Stimulated activated CD4-positive, alpha-beta T cell treated with anti-CD3 and anti-CD28 coated beads, Interleukin-4, amount 100 ng/mL, for 4 hours (primary cell): ENCODE measurements around the gene PRDM9.
"Not testable (repeated sequence)": the region's sequence is repeated elsewhere in the genome, so short reads cannot be mapped to it uniquely, and the experiment has no call there.

Experiments
- DNase-seq, 2 experiments: peaks; one replicate each; pipeline ENCODE4 v3.0.0-alpha.2; 2020

Gene PRDM9

DNA sequence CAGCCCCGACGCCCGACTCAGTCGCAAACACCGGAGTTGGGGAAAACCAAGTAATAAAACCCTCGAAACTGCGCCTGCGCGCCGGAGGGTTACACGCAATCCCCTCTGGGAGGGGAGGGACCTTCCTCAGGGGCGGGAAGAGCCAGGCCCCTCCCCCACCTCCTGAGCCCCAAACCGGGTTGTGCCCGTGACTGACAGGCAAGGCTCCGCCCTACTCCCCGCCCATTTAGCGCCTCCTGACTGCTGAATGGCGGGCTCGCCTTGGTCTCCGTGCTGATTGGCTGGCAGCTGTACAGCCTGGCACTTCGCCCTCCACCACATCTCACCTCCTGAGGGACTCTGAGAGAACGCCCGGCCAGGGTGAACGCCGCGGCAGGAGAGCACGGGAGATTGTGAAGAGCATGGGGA, at the start of gene PRDM9:
TSS of gene PRDM9 (plus strand) at position 332 of the 408 bp plus-strand sequence. CDS start 1,425 bp downstream, outside the sequence.
- peak; percentile 5 to 17 for DNase-seq

DNA sequence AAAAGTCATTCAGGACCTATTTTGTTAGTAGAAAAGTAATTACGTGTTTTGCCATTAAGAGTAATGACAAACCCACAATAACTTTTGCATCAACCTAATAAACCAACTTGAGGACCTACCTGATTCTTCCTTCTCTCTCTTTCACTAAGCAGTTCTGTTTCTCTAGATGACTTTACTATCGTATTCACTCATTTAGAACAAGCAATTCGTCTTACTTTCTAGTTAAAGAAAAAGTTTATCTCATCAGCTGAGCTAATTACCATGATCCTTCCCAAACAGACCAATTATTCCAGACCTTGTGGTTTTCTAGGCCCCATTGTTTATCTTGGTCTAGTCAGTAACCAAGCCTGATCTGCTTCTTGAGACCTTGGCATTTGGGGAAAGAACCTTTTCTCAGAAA, 49.6 kb upstream of the PRDM9 start:
- no peak for DNase-seq

DNA sequence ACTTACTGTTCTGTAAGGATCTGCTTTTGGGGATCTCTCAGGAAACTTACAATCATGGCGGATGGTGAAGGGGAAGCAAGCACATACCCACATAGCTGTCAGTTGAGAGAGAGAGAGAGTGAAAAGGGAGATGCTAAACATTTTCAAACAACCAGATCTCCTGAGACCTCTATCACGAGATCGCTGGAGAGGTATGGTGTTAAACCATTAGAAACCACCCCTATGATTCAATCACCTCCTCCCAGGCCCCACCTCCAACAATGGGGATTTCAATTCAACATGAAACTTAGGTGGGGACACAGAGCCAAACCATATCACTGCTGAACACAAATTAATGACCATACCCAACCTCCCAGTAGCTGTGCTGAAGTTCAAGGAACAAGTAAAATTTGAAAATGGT, 48.2 kb upstream of the PRDM9 start:
- DNase-seq, result no peak

DNA sequence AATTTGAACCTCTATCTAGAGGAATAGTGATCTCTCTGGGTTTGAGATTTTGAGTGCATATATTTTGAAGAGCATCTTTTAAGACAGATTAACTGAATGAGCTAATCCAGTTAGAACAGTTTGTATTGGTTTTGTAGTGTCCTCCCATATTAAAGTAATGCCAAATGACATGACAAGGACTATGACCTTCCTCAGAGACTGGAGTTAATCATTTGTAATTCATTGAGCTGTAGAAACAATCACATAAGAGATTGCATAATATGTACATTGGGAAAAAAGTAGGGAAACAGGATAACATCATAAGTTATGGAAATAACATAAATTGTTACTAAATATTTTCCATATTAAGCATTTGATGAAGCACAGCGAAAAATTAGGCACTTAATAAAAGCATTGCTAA, 45.8 kb upstream of the PRDM9 start:
- DNase-seq, result no peak

DNA sequence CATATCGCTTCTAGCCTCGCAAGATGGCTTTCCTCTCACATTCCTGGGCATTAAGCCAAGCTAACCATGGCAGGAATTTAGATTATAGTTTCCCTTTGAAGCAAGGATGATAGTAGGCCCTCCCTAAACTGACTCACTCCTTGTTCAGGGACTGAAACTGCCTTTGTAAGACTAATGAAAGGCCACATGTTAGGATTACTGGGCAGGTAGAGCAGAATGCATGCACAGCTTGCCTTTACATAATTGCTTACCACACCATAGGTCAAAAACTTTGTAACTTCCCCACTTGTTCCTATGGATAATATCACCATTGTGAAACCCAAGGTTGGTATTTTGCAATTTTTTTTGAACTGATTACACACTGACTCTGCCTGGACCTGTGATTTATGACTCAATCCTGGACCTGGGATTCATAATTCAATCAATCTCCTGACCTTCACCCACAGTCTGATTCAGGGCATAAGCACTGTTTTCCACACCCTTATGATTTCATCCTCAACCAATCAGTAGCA, 41.0 kb upstream of the PRDM9 start:
- DNase-seq, result no peak

DNA sequence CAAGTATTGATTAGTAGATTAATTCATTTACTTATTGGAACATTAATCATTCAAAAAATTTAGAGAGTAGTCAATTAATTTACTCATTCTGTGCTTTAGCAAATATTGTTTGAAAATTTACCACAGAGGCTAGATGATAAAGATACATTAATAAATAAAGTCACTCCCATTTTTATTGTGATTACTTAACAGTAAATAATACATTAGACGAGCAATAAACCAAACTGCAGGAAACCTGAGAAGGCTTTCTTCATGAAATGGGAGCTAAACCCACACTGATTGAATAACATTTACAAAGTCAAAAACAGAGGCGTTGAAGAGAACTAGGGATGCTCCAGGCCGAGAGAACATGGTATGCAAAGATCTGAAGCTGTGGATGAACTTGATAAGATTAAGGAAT, 38.8 kb upstream of the PRDM9 start:
- no peak for DNase-seq

DNA sequence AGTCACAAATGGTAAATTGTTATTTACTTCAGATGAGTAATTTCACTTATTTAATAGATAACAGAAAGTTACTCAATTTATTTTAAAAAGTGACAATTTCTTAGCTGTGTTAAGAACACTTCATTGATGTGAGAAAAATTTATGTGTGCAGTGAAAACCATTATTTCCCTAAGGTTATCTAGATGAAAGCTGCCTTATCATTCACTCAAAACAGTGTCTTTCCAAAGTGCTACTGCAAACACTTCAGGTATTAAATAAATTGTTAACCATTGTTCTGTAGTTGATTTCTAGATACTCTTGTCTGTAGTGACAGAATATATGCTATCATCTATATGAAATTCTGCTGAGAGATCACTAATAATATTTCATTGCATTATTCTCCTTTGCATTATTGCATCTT, 33.5 kb upstream of the PRDM9 start:
- DNase-seq, result no peak

DNA sequence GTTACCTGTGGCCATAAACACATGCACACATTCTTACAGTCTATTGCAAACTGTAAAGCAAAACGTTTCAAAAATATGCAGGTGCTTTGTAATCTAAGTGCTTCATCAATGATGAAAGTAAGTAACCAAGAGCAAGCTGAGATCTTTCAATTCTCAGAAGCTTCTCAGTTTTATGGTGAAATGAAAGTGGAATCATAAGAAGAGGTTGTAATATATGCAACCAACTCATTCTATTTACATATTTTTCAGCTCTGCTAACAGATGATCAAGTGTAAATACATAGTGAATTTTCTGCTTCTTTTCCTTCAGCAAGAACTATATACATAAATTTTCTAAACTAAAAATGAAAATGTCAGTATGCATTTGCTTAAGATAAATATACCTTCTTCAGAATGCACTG, 33.1 kb upstream of the PRDM9 start:
- DNase-seq, result no peak

DNA sequence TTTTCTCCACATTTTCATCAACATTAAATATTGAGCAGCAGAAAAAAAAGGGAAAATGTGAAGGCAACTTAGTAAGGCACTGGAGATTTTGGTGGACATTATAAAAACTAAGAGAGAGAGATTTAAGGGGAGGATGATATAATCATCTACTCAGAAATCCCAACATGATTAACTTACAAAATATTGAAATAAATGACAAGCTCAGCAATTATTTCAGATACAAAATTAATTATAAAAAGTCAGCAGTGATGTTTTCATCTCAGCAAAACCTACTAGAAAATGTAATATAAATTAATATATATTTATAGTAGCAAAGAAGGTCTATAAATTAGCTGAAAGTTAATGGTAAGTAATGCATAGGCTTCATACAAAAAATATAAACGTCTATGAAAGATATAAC, 30.8 kb upstream of the PRDM9 start:
- no peak for DNase-seq

DNA sequence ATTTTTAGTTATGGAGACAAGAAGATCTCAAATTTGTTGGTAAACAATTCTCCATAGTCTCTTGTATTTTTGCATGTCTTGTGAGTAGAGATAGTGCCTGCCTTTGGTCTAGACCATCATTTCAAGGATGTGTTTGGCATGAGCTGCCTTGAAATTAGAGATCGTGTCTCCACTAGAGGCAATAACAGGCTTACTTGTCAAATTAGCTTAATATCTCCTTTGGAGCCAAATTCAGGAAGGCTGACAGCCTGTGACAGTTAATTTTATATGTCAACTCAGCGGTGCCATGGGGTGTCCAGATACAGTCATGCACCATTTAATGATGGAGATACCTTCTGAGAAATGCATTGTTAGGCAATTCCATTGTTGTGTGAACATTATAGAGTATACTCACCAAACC, 24.8 kb upstream of the PRDM9 start:
- no peak for DNase-seq

DNA sequence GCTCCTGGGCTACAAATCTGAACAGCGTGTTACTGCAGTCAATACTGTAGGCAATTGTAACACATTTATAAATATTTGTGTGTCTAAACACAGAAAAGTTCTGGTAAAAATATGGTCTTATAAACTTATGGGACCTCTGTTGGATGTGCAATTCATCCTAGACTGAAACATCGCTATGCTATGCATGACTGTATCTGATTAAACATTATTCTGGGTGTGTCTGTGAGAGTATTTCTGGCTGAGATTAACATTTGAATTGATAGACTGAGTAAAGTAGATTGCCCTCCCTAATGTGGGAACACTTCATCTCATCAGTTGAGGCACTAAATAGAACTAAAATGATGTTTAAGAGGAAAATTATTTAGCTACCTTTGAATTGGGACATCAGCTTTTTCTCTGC, 24.3 kb upstream of the PRDM9 start:
- no peak for DNase-seq

DNA sequence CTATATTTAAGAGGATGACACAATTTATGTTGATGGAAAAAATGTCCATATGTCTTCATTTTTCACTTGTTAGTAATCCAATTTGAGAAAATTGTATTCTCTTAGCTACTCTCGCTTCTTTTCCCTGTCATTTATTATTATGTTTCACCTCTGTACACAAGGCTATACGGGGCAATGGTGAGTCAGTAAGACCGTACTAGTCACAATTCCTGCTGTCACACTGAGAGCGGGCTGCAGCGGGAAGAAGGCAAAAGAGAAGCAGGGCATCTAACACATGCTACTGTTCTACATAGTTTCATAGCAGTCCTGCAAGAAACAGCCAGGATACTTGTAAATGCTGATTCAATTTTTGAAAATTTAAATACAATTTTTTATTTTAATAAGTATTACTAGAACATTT, 23.3 kb upstream of the PRDM9 start:
- no peak for DNase-seq

DNA sequence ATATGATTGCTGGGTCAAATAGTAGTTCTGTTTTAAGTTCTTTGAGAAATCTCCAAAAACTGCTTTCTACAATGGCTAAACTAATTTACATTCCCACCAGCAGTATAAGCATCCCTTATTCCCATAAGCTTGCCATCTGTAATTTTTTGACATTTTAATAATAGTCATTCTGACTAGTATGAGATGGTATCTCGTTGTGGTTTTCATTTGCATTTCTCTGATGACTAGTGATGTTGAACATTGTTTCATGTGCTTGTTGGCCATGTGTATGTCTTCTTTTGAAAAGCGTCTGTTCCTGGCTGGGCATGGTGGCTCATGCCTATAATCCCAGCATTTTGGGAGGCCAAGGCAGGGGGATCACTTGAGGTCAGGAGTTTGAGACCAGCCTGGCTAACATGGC, 21.2 kb upstream of the PRDM9 start:
- DNase-seq, result not testable (repeated sequence)

DNA sequence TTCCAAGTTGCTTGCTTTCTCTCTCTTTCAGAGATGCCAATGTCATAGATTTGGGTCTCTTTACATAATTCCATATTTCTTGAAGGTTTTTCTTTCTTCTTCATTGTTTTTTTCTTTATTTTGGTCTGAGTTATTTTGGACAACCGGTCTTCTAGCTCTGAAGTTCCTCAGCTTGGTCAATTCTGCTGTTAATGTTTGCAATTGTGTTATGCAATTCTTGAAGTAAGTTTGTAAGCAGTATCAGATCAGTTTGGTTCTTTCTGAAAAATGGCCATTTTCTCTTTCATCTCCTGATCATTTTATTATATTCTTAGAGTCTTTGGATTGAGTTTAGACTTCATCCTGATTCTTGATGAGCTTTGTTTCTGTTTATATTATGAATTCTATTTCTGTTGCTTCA, 16.4 kb upstream of the PRDM9 start:
- DNase-seq, result no peak

DNA sequence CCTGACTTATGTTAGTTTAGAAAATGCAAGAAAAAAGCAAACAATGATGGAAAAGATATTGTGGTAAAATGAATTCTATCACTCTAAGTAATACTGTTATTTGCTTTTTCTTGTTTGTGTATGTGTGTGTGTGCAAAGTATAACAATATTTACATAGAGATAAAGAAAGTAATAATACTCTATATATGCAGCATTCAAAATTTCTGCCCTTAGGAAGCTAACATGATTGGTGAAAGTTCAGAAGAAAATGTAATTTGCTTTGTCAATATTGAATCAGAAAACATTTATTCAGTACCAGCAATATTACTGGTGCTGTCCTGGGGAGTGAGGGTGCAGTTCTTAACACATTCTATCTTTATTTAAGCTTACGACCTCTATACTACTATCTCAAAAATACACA, 12.9 kb upstream of the PRDM9 start:
- no peak for DNase-seq

DNA sequence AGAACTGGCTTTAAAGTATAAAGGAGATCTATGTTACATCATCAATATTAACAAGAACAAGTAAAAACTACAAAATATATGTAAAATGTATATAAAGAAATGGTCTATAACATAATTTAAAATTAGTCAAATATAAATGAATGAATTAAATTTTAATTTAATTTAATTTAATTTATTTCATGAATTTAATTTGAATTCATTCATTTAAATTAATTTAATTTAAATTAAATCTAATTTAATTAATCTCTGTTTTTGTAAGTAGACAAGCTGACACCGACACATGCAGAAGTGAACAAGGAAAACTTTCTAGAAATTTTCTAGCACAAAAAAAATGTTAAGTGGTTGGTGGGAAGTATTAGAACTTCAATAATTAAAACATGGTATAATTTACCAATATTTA, 10.8 kb upstream of the PRDM9 start:
- no peak for DNase-seq

DNA sequence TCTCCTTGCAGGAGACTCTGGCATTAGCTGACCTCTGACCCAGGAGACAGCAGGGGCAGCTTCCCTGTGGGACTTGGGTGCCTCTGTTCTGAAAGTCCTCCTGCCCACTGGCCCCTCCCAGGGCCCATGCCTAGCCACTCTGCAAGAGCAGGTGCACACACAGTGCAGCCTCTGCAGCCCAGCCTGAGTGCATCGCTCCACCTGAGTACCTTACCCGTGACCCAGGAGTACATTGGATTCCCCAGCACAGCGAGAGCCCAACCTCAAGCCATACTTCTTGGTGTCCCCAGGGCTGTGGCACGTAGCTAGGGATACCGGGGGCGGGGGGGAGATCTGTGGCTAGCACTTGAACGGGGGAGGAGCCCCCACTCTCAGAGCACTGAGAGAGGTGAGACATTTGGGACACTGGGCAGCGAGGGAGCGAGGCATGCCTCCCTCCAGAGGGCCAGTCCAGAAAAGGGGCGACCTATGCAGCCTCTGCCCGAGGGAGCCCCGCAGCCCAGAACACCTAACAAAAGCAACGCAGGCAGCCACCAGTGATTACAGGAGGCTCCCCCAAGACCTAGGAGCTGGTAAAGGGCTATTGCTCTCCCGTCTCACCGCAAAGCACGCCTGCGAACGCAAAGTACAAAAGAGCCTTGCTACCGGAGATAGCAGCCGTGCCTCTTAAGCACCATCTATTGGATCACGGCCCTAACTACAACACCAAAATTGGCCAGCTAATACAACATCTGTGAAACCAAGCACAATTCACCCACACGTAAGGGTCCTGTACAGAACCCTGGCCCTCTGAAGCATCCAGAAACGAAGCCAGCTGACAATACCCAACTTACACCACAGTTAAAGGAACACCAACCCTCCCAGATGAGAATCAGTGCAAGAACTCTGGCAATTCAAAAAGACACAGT, 826 bp upstream of the PRDM9 start:
- DNase-seq, result no peak

DNA sequence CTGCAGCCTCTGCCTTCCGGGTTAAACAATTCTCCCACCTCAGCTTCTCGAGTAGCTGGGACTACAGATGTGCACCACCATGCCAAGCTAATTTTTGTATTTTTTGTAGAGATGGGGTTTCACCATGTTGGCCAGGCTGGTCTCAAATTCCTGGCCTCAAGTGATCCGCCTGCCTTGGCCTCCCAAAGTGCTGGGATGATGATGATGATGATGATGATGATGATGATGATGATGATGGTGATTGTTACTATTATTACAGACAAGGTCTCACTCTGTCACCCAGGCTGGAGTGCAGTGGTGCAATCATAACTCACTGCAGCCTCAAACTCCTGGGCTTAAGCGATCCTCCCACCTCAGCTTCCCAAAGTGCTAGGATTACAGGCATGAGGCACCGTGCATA, 3.0 kb downstream of the PRDM9 start:
- DNase-seq, result not testable (repeated sequence)

DNA sequence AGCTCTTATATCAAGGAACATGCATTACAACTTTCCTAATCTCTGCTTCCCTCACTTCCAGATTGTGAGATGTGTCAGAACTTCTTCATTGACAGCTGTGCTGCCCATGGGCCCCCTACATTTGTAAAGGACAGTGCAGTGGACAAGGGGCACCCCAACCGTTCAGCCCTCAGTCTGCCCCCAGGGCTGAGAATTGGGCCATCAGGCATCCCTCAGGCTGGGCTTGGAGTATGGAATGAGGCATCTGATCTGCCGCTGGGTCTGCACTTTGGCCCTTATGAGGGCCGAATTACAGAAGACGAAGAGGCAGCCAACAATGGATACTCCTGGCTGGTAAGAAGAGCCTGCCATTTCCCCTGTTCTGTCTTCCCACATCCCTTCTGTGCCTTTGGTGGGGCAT, 15.1 kb downstream of the PRDM9 start:
- no peak for DNase-seq

DNA sequence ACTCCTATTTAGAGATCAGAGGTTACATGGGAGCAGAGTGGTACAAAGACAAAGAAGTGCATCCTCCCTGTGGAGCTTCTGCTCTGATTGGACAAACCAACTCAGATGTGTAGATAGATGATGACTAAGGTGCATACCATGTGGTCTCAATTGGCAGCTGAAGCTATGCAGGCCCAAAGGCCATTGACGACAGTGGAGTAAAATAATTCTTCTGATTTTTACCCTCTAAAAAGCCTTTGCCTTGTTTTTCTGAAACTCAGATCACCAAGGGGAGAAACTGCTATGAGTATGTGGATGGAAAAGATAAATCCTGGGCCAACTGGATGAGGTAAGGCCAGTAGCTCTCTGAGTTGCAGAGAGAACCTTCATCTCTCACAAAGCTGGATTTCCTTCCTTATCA, 15.6 kb downstream of the PRDM9 start:
- no peak for DNase-seq

DNA sequence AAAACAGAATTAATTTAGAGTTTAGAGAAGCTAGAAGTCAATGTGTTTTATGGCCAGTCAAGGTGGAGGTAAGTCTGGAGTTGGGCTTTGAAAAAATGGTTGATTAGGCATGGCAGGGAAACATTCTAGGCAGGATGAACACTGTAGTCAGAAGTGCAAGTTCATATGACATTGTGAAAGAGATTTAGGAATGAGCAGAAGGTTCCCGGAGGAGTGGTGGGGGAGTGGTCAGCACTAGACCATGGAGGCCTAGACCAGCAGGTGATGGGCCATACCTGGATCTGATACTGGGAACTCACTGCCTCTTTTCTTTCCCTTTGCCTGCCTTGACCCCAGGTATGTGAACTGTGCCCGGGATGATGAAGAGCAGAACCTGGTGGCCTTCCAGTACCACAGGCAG, 16.6 kb downstream of the PRDM9 start:
- DNase-seq, result no peak

DNA sequence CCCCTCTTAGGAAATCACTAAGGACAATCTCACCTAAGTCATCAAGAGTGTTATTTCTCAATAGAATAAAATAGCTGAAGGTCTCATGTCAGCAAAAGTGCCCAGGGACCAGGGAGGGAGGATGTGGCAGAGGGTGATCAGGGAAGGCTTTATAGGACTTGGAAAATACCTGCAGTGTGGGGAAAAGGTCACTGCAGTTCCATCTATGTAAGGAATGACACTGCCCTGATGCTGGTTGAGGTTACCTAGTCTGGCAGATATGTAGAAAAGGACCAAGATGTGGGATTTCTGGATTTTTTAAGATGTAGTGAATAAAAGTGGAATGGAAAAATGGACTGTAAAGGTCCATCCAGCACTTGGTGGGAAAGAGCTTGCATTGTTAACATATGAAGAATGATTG, 18.3 kb downstream of the PRDM9 start:
- DNase-seq, result no peak

DNA sequence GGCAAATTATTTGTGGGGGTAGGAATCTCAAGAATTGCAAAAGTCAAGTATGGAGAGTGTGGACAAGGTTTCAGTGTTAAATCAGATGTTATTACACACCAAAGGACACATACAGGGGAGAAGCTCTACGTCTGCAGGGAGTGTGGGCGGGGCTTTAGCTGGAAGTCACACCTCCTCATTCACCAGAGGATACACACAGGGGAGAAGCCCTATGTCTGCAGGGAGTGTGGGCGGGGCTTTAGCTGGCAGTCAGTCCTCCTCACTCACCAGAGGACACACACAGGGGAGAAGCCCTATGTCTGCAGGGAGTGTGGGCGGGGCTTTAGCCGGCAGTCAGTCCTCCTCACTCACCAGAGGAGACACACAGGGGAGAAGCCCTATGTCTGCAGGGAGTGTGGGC, 19.2 kb downstream of the PRDM9 start:
- DNase-seq, result not testable (repeated sequence)

DNA sequence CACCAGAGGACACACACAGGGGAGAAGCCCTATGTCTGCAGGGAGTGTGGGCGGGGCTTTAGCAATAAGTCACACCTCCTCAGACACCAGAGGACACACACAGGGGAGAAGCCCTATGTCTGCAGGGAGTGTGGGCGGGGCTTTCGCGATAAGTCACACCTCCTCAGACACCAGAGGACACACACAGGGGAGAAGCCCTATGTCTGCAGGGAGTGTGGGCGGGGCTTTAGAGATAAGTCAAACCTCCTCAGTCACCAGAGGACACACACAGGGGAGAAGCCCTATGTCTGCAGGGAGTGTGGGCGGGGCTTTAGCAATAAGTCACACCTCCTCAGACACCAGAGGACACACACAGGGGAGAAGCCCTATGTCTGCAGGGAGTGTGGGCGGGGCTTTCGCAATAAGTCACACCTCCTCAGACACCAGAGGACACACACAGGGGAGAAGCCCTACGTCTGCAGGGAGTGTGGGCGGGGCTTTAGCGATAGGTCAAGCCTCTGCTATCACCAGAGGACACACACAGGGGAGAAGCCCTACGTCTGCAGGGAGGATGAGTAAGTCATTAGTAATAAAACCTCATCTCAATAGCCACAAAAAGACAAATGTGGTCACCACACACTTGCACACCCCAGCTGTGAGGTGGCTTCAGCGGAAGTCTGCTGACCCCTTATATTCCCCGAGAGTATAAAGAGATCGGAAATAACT, 20.0 kb downstream of the PRDM9 start:
- DNase-seq, result not testable (repeated sequence)
